HG03066 (cell line): ENCODE results near the gene ERC2.

ENCODE experiments used
- ATAC-seq: cut with Tn5 transposase; IDR thresholded peaks from one replicate; pipeline ENCODE4 v1.9.1; 2021; ENCODE audit warnings: low read depth; ENCODE audit not compliant: unreplicated experiment

Gene ERC2

GRCh38 chr3:55906896-55907295 is 561.4 kb downstream of the ERC2 start:
- no peak for ATAC-seq

DNA sequence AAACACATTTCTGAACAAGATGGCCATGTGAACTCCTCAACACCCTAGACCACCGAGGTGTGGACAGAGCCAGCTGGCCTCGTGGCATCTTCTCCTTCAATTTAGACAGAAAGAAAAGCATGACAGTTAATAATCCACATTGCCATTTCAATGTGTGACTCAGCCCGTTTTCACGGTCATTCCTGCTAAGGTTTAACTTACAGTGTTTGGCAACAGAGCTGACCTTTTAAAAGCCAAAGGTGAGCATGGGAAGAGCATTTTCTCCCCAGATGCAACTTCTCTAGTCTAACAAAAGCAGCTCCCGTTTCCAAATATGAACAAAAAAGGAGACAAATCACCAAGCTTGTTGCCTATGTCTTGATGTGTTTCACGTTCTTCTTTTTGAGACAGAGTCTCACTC is 563.6 kb downstream of the ERC2 start:
- ATAC-seq, result no peak

GRCh38 chr3:55903680-55904079 is 564.6 kb downstream of the ERC2 start:
- ATAC-seq, result no peak

GRCh38 chr3:55902221-55902900 is 565.9 kb downstream of the ERC2 start:
- no peak for ATAC-seq

GRCh38 chr3:55899887-55900286 is 568.4 kb downstream of the ERC2 start:
- no peak for ATAC-seq

DNA sequence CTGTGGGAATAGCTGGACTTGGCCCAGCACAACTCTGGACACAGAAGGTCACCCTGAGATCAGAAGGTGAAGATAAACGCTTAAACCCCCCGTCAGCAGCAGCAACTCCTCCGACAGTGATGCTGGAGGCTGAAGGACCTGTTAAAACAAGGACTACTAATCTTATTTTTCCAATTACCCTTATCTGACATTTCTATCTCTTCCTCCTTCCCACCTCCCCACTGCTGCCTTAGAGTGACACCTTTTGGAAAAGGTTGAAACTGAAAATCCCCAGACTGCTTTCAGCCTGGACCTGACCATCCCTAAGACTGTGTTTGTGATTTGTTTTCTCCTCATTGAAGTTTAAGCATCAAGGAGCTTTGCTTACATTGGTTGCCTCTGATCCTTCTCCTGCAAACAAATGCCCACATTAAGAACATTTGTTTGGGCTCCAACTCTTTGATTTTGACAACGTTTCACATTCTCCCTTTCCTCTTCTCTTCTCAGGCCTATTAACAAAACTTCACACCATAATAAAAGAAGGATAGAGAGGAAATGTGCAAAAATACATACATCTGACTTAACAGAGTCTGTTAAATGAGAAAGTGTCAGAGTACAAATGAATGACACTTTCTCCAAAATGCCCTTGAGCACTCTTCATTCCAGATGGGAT is 570.6 kb downstream of the ERC2 start:
- ATAC-seq, result no peak

GRCh38 chr3:55895897-55896566 is 572.2 kb downstream of the ERC2 start:
- no peak for ATAC-seq

- ATAC-seq, result no peak
These were observed 573.7 kb downstream of the ERC2 start for GRCh38 chr3:55894605-55895004.

- ATAC-seq, result no peak
These were observed 575.1 kb downstream of the ERC2 start for GRCh38 chr3:55893045-55893664.

GRCh38 chr3:55891106-55891505 is 577.2 kb downstream of the ERC2 start:
- ATAC-seq, result no peak

- no peak for ATAC-seq
These were observed 579.9 kb downstream of the ERC2 start for GRCh38 chr3:55888282-55888885.

DNA sequence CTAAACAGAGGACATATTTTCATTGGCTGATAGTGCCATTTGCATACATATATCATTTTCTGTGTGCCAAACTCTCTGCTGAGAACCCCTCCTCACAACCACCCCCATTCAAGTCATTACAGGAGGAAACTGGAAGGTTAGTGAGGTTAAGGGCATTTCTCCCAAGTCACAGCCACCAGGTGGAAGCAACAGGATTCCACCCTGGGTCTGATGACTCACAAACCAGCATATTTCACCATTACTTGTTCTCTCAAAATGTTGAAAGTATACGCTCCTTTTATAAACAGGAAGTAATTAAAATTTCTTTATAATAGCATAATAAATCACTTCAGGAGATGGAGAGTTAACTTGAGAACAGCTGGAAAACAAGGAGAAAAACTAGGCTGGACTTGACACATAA is 582.5 kb downstream of the ERC2 start:
- ATAC-seq, result no peak

DNA sequence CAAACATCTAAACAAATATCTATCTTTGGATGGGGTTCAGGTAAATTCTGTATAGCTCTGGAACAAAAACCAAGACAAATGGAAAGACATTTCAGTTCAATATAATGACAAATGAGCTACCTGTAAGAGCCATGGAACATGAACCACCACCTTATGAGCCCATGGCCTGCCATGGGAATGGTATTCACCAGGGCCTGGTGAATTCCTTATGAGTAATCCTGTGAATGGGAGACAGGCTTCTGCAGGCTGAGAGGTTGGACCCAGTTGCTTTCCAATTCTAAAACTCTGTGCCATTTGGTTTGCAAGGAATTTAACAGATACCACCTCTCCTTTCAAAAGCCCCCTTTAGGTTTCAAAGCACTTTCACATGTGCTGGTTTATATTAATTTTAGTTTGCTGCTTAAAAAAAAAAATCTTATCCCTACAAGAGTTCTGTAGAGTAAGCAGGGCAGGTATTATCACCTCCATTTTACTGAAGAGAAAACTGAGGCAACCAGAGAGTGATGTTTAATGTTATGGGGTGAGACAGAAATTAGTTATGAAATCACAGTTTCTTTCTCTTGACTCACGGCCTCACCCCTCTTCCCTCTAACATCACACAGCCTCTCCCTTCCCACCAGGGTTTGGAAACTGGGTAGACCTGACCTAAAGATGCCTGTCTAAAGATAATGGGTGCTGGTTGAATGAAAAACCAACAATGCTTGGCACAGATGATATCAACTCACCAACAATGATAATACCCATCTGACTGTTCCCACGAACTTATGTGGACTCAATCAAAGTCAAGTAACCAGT is 583.6 kb downstream of the ERC2 start:
- ATAC-seq, result no peak

DNA sequence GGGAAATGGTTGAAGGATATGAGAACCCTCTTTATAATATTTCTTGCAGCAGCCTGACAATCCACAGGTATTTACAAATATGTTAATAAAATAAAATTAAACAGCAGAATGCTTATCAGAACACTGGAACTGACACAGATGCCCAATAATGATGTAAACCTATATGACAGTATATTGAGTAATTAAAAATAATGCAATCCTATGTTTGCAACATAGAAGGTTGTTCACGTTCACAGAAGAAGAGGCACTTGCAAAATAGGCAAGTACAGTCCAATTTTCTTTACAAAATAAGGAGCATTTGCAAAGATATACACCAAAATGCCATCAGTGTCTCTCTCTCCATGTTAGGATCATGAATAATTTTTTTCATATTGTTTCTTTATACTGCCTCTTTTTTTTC is 584.2 kb downstream of the ERC2 start:
- ATAC-seq, result no peak

DNA sequence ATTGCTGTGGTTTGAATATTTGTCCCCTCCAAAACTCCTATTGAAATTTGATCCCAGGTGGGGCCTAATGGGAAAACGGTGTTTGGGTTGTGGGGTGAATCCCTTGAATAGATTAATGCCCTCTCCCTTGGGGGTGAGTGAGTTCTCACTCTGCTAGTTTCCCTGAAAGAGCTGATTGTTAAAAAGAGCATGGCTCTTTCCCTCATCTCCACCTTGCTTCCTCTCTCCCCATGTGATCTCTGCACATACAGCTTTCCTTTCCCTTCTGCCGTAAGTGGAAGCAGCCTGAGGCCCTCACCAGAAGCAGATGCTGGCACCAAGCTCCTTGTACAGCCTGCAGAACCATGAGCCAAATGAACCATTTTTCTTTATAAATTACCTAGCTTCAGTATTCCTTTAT is 586.3 kb downstream of the ERC2 start:
- ATAC-seq, result no peak

DNA sequence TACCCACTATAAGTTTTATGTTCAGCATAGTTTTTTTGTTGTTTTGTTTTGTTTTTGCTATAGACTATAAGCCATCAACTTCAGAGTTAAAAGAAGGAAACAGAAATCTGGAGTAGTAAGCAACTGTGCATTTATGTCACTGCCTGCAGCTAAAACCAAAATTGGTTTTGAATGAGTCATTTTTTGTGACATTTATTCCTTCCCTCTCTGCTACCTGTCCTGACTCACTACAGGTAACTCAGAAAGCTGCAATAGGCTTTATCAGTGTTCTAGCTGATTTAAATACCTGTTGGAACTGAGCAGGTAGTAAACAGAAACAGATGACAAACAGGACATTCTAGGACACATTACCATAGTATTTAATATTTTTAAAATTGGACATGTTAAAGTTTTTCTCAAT is 587.9 kb downstream of the ERC2 start:
- no peak for ATAC-seq

- no peak for ATAC-seq
These were observed 588.4 kb downstream of the ERC2 start for GRCh38 chr3:55879901-55880331.

GRCh38 chr3:55877703-55878102 is 590.6 kb downstream of the ERC2 start:
- no peak for ATAC-seq

- ATAC-seq, result no peak
These were observed 591.7 kb downstream of the ERC2 start for GRCh38 chr3:55876560-55876959.

DNA sequence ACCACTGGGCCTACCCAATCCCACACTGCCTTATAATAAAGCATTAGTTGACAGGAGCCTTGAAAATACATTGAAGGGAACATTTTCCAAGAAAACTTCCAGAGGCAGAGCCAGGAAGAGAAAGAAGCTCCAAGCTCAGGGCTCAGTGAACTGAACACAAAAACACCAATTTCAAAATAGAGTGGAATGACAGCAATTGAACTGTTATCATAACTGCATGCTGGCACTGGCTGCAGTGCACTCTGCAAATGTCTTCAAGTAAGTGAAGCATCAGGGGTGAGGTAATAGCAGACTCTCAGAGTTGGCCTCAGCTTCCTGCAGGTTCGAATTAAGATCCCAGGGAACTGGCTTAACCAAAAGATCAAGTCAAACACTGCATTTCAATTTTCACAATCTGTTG is 593.2 kb downstream of the ERC2 start:
- ATAC-seq, result no peak
